Islet of Langerhans (tissue), 1 donor: ENCODE measurements around the gene DTHD1.

Experiments
- FAIRE-seq: peaks from one replicate; lab custom pipeline; 2011; peaks lifted over from hg19 to GRCh38; lab: Jason Lieb, UNC

DTHD1 gene

DNA sequence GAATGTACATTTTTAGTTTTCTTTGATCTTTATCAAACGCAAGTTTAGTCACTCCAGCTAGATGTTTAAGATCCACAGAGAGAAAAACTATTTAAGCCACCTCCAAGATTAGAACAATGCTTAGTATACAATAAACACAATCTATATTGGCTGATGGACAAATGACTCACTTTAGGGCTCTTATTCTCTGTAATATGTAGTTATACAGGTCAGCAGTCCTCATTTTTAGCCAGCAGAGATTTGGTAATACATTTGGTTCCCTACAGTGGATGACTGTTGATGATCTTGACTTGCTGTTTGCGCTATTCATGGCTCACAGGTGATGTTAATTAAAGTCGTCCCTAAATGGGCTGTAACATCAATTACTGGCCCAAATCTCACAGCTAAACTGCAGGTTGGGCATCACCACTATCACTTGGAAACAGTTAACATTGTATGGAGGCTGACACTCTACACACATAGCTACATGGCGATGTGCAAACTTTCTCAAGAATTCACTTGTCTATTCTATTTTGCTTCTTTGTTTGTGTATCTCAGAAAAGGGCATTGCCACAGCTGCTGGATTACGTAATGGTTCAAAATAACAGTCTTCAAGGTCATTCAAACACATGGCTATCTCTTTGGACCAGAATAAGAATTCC, 11.8 kb upstream of the DTHD1 start:
- FAIRE-seq, result no peak

DNA sequence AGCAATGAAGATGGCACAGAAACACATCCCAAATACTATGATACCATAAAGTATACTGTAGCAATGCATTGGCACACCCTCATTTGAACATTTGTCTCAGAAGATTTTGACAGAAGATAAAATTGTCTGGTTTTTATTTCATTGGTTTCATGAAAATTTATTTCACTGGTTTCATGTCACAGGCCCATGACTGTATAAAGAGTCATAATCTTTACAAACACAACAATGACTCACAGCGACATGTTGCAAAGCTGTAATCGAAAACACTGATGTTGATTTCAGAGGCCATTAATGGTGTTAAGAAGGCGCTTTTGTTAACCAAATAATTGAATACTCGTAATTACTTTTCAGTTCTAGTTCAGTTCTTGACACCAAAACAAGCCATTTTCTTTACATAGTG, 8.1 kb upstream of the DTHD1 start:
- FAIRE-seq, result no peak

DNA sequence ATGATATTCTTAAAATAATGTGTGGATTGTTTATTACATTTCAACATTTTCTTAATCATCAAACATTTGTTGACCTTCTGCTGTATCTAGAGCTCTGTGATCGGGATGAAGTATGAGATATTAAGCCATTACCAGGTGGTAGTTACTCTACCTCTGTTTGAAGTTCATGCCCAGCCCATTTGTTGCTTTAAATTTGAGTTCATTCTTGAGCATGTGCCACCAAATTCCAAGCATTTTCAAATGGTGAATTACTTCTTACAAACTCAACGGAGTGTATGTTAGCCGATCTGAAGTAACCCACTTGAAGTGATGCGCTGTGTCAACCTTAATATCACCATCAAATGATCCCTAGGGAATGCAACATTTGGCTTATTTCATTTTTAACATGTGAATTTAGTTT, 7.3 kb upstream of the DTHD1 start:
- FAIRE-seq, result no peak

DNA sequence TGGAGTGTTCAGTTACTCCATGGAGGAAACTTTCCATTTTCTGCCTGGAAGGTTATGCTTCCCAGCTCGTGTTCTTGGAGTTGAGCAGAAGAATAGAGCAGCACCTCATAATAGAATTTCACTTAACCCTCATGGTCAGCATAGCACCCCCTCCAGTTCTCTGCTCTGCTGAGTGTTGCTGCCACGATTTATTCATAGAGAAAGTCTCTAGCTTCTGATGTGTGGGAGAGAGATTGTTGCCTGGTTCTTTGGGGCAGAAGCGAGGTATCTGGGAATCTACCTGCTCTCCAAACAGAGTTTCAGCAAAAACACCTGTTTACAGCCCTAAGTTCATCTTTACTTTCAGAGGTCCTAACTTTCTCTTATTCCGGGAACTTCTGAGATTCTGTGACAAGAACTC, 3.9 kb upstream of the DTHD1 start:
- no peak for FAIRE-seq

DNA sequence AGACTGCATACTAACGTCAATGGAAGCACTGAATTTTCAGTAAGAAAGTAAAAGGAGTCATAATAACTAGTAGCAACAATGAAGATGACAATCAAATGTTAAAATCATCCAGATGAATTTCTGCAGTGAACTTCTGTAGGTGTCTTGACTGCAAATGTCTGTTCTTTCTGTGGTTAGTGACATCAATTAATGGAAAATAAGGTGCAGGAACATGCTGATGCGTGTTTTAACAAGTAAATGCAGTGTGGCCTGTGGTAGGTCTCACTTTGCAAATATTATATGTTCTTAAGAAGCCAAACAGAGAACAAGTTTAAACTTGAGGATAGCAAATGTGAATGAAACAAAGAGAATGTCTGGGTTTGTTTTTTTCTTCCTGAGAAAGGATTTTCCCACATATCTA, 2.6 kb upstream of the DTHD1 start:
- FAIRE-seq, result no peak

DNA sequence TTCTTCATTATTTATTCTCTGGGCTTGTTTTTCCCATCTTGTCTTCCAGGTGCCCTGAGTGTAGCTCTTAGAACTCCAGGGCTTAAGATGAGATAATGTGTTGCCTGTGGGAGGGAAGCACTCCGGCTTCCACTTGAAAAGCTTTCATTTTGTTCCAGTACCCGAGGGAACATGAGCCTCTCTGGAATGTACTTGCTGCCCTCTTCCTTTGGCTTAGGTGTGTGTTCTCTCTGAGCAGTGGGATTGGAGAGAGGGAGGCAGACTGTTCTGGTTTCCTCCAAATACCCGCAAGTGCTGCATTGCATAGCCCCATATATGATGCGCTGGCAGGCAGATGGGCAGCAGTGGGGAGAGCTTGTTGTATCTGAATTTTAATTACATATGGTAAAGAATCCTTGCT, 861 bp upstream of the DTHD1 start:
- FAIRE-seq, result no peak

DNA sequence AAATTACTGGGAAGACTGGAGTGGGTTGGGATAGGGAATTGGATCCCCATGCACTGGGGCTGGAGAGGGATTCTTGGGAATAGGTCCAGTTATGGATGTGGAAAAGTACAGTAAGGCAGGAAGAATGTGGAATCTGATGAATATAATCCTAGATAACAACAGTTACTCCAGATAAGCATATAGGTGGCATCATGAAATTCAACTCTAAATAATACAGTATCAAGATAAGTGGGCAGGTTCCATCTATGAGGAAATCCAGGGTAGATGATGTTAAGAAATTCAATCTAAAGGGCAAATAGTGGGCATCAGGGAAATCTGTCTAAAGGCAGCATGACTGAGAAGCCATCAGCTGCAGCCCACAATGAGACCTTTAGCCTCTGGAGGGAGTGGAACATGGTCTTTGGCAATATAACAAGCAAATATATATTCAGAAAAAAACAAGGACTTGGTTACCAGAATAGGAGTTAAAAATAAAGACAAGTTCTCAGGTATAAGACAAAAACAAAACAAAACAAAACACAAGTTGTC, 1.2 kb downstream of the DTHD1 start:
- FAIRE-seq, result no peak

DNA sequence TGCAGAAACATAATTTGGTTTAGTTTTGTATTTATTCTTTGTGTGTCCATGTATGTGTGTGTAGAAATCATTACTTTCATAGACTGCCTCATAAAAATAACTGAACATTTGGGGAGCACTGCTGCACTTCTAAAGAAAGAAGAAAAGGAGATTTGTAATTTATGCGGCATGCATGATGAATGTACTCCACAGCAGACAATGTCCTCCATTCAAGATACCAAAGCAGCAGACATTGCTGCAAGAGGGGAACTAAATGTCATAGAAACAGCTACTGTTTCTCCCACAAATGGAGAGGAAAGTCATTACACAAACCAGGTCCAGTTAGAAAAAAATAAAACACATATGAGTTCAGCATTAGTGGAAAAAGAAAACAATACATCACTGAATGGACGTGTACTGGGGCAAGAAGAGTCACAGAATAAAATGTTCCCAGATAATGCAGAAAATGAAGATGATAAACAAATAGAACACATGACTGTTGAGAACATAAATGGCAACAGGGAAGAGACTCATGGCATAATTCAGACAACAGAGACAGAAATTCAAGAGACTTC, 2.6 kb downstream of the DTHD1 start:
- no peak for FAIRE-seq

DNA sequence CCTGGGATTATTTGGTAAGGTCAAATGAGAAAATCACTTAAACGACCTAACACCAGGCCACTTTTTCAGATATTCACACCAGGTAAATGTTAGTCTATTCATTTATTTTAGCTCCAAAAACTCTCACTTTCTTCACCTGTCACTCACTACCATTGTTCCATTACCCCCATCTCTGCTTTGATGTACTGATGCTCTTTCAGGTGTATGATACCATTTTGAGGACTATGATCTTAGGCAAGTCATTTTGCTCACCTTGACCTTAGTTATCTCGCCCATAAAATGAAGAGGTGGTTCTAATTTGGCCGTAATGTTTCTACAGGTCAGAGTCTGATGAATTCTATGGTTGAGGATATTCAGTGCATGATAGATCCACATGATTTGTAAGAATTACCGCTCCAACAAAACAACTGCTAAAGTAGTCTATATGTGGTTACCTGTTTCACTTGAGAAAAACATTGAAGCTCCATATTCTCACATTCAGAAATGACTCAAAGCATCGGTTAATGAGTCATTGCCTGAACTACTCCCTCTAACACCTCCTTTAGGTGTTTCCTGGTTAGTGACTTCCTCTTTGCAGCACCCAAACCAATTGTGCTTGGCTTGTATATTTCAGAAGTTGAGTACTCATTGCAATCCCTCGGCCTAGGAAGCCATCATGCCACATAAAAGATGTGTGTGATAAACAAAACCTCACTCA, 4.5 kb downstream of the DTHD1 start:
- FAIRE-seq, result no peak

DNA sequence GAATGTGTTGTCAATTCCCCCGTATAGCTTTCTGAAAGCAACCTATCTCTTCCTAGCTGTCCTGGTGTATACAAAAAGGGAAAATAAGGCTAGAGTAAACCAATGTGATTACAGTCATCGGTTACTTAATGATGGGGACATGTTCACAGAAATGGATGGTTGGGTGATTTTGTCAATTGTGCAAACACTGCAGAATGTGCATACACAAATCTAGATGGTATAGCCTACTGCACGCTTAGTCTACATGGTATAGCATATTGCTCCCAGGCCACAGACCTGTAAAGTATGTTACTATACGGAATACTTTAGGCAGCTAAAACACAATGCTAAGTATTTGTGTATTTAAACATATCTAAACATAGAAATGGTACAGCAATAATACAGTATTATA, 5.1 kb downstream of the DTHD1 start:
- no peak for FAIRE-seq

DNA sequence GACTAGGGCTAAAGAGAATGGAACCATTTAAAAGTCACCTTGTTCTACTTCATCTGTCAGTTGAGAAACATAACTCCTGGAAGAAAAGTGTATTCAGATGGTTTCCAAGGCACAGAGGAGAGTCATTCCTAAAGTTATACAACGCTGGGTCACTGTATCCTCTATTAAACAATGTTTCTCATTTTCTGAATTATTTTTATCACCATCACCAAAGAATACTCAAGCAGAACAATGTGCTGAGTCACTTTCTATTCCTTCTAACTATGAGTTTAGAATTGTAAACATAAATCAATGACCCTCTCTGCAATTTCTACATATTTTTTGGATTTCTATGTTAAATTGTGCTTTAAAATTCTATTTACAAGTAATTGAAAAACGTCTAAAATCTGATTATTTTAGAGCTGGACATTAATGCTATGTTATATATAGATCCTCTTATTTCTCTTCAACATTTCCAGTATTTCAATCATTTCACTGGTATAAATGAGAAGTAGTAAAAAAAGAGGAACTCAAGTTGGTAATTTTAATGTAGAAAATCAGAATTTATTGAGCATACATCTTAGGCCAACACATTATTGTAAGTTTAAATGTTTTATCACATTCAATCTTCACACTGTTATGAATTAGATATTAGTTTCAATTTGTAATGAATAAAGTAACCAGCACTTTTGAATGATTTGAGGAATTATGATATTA, 7.5 kb downstream of the DTHD1 start:
- FAIRE-seq, result no peak

DNA sequence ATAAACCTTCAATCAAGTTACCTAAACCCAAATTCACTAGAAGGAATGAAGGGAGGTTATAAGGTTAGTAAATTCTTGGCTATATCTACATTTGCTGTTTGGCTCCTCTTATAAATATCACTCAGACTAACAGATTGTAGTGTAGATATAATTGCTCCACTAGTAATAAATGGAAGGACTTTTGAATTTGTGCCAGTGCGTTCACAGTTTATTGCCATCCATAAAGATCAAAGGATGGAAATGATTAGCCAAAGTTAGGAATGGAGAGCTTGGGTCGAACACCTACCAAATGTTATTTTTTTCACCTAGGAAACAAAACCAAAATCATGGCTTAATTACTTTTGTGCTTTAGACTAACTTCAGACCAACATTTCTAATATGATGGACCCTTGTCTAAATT, 9.2 kb downstream of the DTHD1 start:
- no peak for FAIRE-seq

DNA sequence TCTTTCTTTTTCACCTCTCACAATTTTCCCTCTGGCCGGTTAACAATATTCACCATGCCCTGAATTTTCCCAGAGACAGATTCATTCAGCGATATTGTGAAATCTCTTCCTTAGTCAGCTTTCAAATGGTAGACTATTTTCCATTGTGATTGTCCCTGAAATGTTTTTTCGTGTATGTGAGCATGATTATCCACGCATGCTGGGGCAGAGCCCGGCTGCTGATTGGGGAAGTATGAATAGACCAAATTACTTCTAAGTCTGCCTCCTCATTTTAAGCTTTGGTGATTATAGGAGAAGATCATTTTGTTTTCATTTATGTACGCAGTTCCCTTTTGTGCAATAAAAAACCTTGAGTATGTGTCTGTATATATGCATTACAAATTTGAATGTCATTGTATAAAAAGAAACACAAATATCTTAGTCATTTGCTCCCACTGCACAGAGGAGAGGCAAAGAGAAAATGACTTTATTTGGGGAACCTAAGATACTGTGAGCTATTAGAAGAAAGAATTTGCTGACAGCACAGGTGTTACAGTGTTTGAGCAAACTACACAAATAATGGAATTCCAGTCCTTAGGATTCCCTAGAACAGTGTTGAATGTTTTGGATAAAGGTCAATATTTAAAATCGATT, 11.3 kb downstream of the DTHD1 start:
- FAIRE-seq, result no peak

DNA sequence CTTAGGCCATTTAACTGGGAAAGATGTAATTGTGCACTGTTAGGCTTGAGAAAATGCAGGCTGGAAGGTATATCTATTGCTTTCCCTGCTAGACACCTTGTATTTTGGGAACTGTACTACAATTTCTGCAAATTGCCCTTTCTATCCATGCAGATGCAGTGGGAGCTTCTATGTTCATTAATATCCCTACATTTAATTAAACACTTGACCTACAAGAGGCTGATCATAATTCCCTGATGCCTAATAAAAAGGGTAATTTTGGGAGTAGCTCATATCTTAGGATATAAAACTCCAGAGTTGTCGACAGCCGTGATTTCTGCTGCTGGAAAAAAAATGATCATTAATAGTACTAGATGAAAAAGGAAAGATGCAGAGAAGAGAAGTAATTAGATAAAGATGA, 19.7 kb downstream of the DTHD1 start:
- no peak for FAIRE-seq

DNA sequence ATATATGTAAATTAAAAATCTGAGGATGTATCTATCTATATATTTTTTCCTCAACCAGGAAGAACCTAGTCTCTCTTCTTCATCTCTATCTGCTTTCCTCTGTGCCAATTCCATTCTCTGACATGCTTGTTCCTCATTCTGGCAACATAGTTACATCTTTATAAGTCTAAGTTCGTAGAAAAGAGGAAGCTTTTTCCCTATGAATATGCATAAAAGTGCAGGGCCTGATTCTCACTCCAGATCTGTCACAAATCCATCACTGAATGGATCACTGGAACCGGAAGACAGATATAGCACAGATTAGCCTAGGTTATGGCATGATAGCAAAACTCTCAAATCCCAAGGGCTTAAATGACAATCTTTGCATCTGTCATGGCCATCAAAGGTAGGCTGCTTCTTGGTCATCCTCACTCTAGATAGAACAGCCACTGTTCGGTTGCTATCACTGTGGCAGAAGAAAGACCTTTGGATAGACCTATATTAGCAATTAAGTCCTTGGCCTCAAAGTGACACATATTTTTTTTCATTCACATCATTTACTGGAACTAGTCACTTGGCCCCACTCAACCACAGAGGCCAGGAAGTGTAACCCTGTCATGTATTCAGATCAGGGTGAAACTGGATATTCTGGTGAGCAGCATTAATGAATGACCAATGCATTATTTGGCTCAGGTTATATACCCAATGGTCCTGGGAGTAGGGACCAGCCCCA, 22.2 kb downstream of the DTHD1 start:
- no peak for FAIRE-seq

DNA sequence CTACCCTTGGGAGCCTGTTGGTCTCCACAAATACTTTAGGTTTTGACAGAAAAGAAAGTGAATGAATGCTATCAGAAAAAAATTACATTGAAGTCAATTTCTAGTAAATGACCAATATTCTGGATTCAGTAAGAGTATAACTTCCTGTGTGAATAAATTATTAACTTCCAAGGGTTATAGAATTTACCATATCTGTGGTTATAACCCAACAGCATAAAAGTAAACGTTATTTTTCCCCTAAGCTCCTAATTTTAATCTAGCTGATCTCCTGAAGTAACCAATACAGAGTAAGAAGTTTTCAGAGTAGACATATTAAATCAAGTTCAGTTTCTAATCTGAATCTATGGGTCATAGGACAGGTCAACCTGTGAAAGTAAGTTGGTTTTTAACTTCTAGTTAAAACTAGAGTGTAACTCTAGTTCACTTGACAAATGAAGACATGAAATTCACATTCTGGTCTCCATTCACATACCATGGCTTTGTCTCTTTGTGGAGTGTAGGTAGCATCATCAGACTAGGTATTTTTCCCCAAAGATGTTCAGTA, 22.8 kb downstream of the DTHD1 start:
- FAIRE-seq, result no peak

DNA sequence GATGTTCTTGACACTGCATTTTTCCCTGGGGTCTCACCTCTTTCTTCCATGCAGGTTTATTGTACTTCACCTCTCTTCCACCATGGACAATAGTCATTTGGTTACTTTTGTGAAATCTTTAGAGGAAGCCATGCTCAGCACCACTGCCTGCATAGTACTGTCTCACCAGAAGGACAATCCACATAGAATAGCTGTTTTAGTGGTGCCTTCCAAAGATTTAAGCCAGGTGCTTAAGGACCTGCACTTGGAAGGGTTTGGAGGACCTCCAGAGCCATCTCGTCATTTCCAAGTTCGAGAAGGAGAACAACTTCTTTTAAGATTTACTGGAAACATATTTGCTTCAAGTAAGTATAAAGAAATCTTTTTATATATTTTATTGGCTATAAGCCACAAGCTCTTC, 26.7 kb downstream of the DTHD1 start:
- no peak for FAIRE-seq

DNA sequence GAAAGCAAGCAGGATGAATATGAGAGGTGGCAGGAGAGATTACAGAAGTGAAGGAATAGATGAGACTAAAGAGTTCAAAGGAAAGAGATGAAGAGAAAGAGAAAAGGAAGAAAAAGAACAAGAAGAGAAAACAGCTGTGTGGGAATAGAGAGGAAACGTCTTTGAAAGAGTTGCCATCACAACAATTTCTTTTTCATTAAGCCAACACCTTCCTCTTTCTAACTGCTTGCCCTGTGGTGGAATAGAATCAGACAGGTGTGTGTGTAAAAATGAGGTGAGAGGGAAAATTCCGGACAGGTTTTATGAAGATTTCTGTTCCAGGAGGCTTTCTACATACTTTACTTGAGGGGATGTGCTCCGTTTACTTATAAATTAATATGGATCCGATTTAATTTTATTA, 28.8 kb downstream of the DTHD1 start:
- no peak for FAIRE-seq

DNA sequence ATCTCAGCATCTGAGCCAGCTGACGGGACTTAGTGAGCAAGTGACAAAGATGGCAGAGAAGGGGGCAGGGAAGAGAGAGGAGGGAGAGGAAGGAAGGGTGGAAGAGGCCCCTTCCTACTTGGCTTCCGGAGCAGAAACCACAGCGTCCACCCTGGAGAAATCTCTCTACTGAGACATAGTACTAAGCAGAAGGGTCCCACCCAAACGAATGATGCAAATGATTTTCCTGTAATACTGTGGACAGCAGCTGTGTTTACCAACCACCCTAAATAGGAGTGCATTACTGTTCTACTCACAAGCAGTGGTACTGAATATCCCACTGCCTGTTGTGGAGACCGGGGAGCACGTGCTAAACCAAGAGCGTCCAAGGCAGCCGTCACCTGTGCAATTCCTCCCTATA, 29.4 kb downstream of the DTHD1 start:
- no peak for FAIRE-seq

DNA sequence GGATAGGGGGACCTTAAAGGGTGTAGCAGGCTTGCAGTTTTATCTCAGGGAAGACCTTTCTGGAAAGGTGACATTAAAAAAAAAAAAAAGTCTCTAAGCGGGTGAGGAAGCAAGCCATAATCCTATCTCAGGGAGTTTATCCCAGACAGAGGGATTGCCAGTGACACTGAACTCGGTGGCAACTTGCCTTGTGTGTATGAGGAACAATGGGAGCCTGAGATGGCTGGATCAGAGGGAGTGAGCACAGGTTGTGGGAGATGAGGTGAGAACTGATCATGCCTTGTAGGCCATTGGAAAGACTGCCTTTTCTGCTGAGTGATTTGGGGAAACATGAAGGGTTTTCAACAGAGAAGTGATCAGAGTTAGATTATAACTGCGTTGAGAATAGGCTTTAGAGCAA, 31.1 kb downstream of the DTHD1 start:
- no peak for FAIRE-seq

DNA sequence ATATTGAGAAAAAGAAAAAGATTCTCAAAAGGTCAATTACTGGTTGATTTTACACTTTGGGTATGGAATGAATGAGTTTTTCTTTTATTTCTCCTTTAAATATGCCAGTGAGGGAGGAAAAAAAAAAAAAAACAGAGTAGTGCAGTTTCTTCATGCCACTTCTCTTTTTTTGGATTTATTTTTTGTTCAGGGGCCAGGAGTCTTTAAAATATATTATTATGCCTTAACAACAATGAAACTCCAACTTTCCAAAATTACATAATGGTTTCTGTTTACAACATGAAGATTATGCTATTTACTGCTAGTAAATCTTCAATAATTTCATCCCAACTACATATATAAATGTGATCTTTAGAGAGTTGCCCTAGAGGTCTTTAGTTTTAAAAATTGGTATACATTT, 31.9 kb downstream of the DTHD1 start:
- FAIRE-seq, result no peak

DNA sequence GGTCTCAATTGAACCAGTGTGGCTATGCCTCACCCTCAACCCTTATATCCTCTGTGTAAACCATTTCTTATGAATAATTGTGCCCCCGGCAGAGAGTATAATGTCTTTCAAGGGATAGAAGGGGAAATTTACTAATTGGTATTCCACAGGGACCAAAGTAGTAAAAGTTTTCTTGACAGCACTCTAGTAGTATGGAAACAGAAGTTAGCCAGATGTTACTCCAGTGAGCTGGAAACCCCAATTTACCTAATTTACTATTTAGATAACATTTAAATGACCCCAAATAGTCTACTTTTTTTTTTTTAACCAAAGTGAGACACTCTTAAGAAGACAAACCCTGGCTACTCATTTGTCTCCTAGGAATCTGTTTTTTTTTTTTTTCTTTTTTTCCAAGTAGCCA, 32.3 kb downstream of the DTHD1 start:
- FAIRE-seq, result no peak
